Trophoblast cell (in vitro differentiated cells and primary cell): ENCODE results near the gene RBM23.
"Not testable (repeated sequence)": the region's sequence is repeated elsewhere in the genome, so short reads cannot be mapped to it uniquely, and the experiment has no call there.

Experiments
- DNase-seq, 2 donors: peaks; one replicate each; pipeline ENCODE4 v3.0.0-alpha.2; 2016
- H2AFZ ChIP-seq: 2 replicates; pipeline ENCODE4 v1.6.1; 2013; ENCODE audit warnings: low read length, moderate library complexity, mild to moderate bottlenecking; ENCODE audit not compliant: insufficient read depth, poor library complexity
- H2AK5ac ChIP-seq: 2 replicates; pipeline ENCODE4 v1.6.1; 2013; ENCODE audit warnings: mild to moderate bottlenecking, low read length
- H2BK120ac ChIP-seq: 2 replicates; pipeline ENCODE4 v1.6.1; 2013; ENCODE audit warnings: low read length, mild to moderate bottlenecking, moderate library complexity; ENCODE audit not compliant: insufficient read depth, poor library complexity
- H2BK12ac ChIP-seq: 2 replicates; pipeline ENCODE4 v1.6.1; 2013; ENCODE audit warnings: mild to moderate bottlenecking, low read length, moderate library complexity
- H2BK5ac ChIP-seq: 2 replicates; pipeline ENCODE4 v1.6.1; 2013; ENCODE audit warnings: low read length, low read depth, moderate library complexity, mild to moderate bottlenecking; ENCODE audit not compliant: poor library complexity
- H3K14ac ChIP-seq: 2 replicates; pipeline ENCODE4 v1.6.1; 2013; ENCODE audit warnings: mild to moderate bottlenecking, low read length
- H3K18ac ChIP-seq: 2 replicates; pipeline ENCODE4 v1.6.1; 2013; ENCODE audit warnings: mild to moderate bottlenecking, low read length
- H3K23ac ChIP-seq: 2 replicates; pipeline ENCODE4 v1.6.1; 2013; ENCODE audit warnings: low read length
- H3K27ac ChIP-seq: 2 replicates; pipeline ENCODE4 v1.5.1; 2013; ENCODE audit warnings: low read depth, mild to moderate bottlenecking, inconsistent platforms, low read length, moderate library complexity
- H3K27me3 ChIP-seq: 2 replicates; pipeline ENCODE4 v1.6.1; 2013; ENCODE audit warnings: inconsistent platforms, mild to moderate bottlenecking, low read length, moderate library complexity; ENCODE audit not compliant: insufficient read depth
- H3K36me3 ChIP-seq, 2 experiments: 1 replicate in 1 of 2; 2 replicates in 1 of 2; pipeline ENCODE4 v1.6.1; 2013; ENCODE audit warnings: low read length in 2 of 2, mild to moderate bottlenecking in 2 of 2, moderate library complexity in 1 of 2; ENCODE audit not compliant: insufficient read depth in 2 of 2, control insufficient read depth in 1 of 2
- H3K4ac ChIP-seq: 2 replicates; pipeline ENCODE4 v1.6.1; 2013; ENCODE audit warnings: low read depth, mild to moderate bottlenecking, low read length, moderate library complexity
- H3K4me1 ChIP-seq, 2 experiments: 1 replicate in 1 of 2; 2 replicates in 1 of 2; pipeline ENCODE4 v1.6.1; 2013; ENCODE audit warnings: low read length in 2 of 2, mild to moderate bottlenecking in 2 of 2, moderate library complexity in 1 of 2; ENCODE audit not compliant: insufficient read depth in 2 of 2, control insufficient read depth in 1 of 2
- H3K4me2 ChIP-seq: 2 replicates; pipeline ENCODE4 v1.6.1; 2013; ENCODE audit warnings: inconsistent platforms, mild to moderate bottlenecking, low read length, moderate library complexity
- H3K4me3 ChIP-seq: 2 replicates; pipeline ENCODE4 v1.5.1; 2013; ENCODE audit warnings: mild to moderate bottlenecking, low read depth, low read length, inconsistent platforms
- H3K79me1 ChIP-seq: one replicate; pipeline ENCODE4 v1.6.1; 2013; ENCODE audit warnings: low read length
- H3K79me2 ChIP-seq: 2 replicates; pipeline ENCODE4 v1.6.1; 2013; ENCODE audit warnings: low read length, mild to moderate bottlenecking; ENCODE audit not compliant: control insufficient read depth, insufficient read depth, poor library complexity
- H3K9ac ChIP-seq: 2 replicates; pipeline ENCODE4 v1.6.1; 2013; ENCODE audit warnings: mild to moderate bottlenecking, low read length
- H3K9me3 ChIP-seq: 2 replicates; pipeline ENCODE4 v1.6.1; 2013; ENCODE audit warnings: low read depth, mild to moderate bottlenecking, control low read depth, inconsistent platforms, low read length; ENCODE audit not compliant: insufficient read depth
- H4K12ac ChIP-seq: 2 replicates; pipeline ENCODE4 v1.6.1; 2013; ENCODE audit warnings: low read depth, mild to moderate bottlenecking, low read length, moderate library complexity
- H4K8ac ChIP-seq: 2 replicates; pipeline ENCODE4 v1.6.1; 2013; ENCODE audit warnings: low read depth, mild to moderate bottlenecking, low read length, moderate library complexity
- H4K91ac ChIP-seq: one replicate; pipeline ENCODE4 v1.6.1; 2013; ENCODE audit warnings: low read depth, mild to moderate bottlenecking, low read length, moderate library complexity
- WGBS: extraction: QIAGEN DNeasy Blood & Tissue Kit; methylation state at CpG from one replicate; pipeline ENCODE4 v1.1.7; 2013; ENCODE audit warnings: missing lambda C conversion rate; ENCODE audit not compliant: insufficient read length, insufficient coverage; ENCODE audit errors: extremely low coverage; 5-methylcytosine and 5-hydroxymethylcytosine counted together

The RBM23 gene

GRCh38 chr14:22860377-22860776, 58.6 kb downstream of the RBM23 start:
- not testable (repeated sequence) for H3K18ac ChIP-seq, H2AFZ ChIP-seq

GRCh38 chr14:22856428-22856827, 62.5 kb downstream of the RBM23 start:
- H4K91ac ChIP-seq = no peak overlapping the region
- no peak overlapping the region for H2AFZ ChIP-seq
- no peak for DNase-seq
- H3K18ac ChIP-seq = no peak overlapping the region
- H3K4me3 ChIP-seq = no peak overlapping the region
- H2BK120ac ChIP-seq = no peak overlapping the region
- no peak overlapping the region for H3K23ac ChIP-seq
- H2AK5ac ChIP-seq = no peak overlapping the region
- no peaks in the 10 kb centered on the region for H3K27me3 ChIP-seq
- H3K79me2 ChIP-seq = peaks cover 2% of the 10 kb centered on the region
- no peak overlapping the region for H4K12ac ChIP-seq
- no peaks in the 10 kb centered on the region for H3K9me3 ChIP-seq
- H3K27ac ChIP-seq = no peak overlapping the region
- no peak overlapping the region for H3K14ac ChIP-seq
- H3K9ac ChIP-seq = no peak overlapping the region
- WGBS = no CpG with 5 or more reads among the region's 5 CpGs
- H3K79me1 ChIP-seq = peaks cover 6% of the 10 kb centered on the region
- H2BK12ac ChIP-seq = no peak overlapping the region
- H3K4me1 ChIP-seq = peaks cover 2 to 6% of the 10 kb centered on the region in 2 experiments
- H2BK5ac ChIP-seq = no peak overlapping the region
- no peak overlapping the region for H3K4me2 ChIP-seq
- H3K36me3 ChIP-seq = no peaks in the 10 kb centered on the region
- no peak overlapping the region for H4K8ac ChIP-seq
- no peak overlapping the region for H3K4ac ChIP-seq

More at GRCh38 chr14:22860377-22860776, 58.6 kb downstream of the RBM23 start:
- not testable (repeated sequence) for H3K9ac ChIP-seq, H3K79me1 ChIP-seq, H2BK12ac ChIP-seq, DNase-seq, H3K27ac ChIP-seq, H2BK5ac ChIP-seq, H4K91ac ChIP-seq, H4K12ac ChIP-seq, H4K8ac ChIP-seq, H2BK120ac ChIP-seq, H3K9me3 ChIP-seq, H3K79me2 ChIP-seq, H3K14ac ChIP-seq, H3K4me2 ChIP-seq, H3K27me3 ChIP-seq, H3K36me3 ChIP-seq, H3K23ac ChIP-seq, H3K4me1 ChIP-seq, H2AK5ac ChIP-seq, H3K4me3 ChIP-seq, H3K4ac ChIP-seq
- no CpG with 5 or more reads among the region's 3 CpGs for WGBS

- H3K4me3 ChIP-seq = no peak overlapping the region
- H4K12ac ChIP-seq = no peak overlapping the region
- no peak overlapping the region for H3K9ac ChIP-seq
- WGBS = no CpG with 5 or more reads among the region's 8 CpGs
- H2BK120ac ChIP-seq = no peak overlapping the region
- no peak overlapping the region for H3K14ac ChIP-seq
- peaks cover 2% of the 10 kb centered on the region for H3K79me2 ChIP-seq
- no peak overlapping the region for H2BK5ac ChIP-seq
- H3K27me3 ChIP-seq = no peaks in the 10 kb centered on the region
- H4K91ac ChIP-seq = no peak overlapping the region
- H3K36me3 ChIP-seq = no peaks in the 10 kb centered on the region
- no peak overlapping the region for H4K8ac ChIP-seq
- peaks cover 6% of the 10 kb centered on the region for H3K79me1 ChIP-seq
- peaks cover 12 to 16% of the 10 kb centered on the region in 2 experiments for H3K4me1 ChIP-seq
- H3K9me3 ChIP-seq = no peaks in the 10 kb centered on the region
- no peak overlapping the region for H2AFZ ChIP-seq
- H2BK12ac ChIP-seq = peak overlapping the region; percentile 36
- no peak overlapping the region for H3K18ac ChIP-seq
- no peak overlapping the region for H2AK5ac ChIP-seq
- H3K23ac ChIP-seq = no peak overlapping the region
- H3K27ac ChIP-seq = no peak overlapping the region
- H3K4me2 ChIP-seq = no peak overlapping the region
- H3K4ac ChIP-seq = no peak overlapping the region
- no peak for DNase-seq
These were observed 63.8 kb downstream of the RBM23 start for GRCh38 chr14:22854963-22855724.

- no CpG with 5 or more reads among the region's 11 CpGs for WGBS
- not testable (repeated sequence) for H3K23ac ChIP-seq, H3K18ac ChIP-seq
These were observed 64.7 kb downstream of the RBM23 start for GRCh38 chr14:22854296-22854695.

More at GRCh38 chr14:22854296-22854695, 64.7 kb downstream of the RBM23 start:
- H3K27me3 ChIP-seq, H2AFZ ChIP-seq, H2BK5ac ChIP-seq, H3K4me2 ChIP-seq, H2BK120ac ChIP-seq, H2BK12ac ChIP-seq, H3K79me1 ChIP-seq, H4K12ac ChIP-seq, H4K91ac ChIP-seq, H2AK5ac ChIP-seq, H3K9ac ChIP-seq, H3K4me3 ChIP-seq, H3K79me2 ChIP-seq, H3K9me3 ChIP-seq, H4K8ac ChIP-seq, H3K14ac ChIP-seq, H3K36me3 ChIP-seq, H3K4ac ChIP-seq, H3K27ac ChIP-seq, DNase-seq: not testable (repeated sequence)
- peaks cover 12 to 19% of the 10 kb centered on the region in 2 experiments for H3K4me1 ChIP-seq
